Measurements from ENCODE around the gene ST8SIA1.

GRCh38 chr12:22286569-22286968 lies 47.9 kb downstream of the ST8SIA1 start:
- TF ChIP-seq, protein P1, sequence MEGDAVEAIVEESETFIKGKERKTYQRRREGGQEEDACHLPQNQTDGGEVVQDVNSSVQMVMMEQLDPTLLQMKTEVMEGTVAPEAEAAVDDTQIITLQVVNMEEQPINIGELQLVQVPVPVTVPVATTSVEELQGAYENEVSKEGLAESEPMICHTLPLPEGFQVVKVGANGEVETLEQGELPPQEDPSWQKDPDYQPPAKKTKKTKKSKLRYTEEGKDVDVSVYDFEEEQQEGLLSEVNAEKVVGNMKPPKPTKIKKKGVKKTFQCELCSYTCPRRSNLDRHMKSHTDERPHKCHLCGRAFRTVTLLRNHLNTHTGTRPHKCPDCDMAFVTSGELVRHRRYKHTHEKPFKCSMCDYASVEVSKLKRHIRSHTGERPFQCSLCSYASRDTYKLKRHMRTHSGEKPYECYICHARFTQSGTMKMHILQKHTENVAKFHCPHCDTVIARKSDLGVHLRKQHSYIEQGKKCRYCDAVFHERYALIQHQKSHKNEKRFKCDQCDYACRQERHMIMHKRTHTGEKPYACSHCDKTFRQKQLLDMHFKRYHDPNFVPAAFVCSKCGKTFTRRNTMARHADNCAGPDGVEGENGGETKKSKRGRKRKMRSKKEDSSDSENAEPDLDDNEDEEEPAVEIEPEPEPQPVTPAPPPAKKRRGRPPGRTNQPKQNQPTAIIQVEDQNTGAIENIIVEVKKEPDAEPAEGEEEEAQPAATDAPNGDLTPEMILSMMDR (conservative IDR thresholded peaks at IDR 0.05; ENCODE audit: low read depth, low read length), result no peak
- TF ChIP-seq EZH2 (IDR thresholded peaks at IDR 0.05; ENCODE audit: low read length, unreplicated experiment) (no peak), EZH2phosphoT487 (IDR thresholded peaks at IDR 0.05; ENCODE audit: borderline replicate concordance, low read length) (no peak)

Measured in PC-3 (cell line).